Neural cell (in vitro differentiated cells): ENCODE data around the gene WFDC5.

ENCODE experiments used
- CTCF ChIP-seq: fragments of 450-650 bp; IDR thresholded peaks from 2 replicates; pipeline ENCODE4 v1.5.1; 2014; ENCODE audit warnings: antibody characterized with exemption, mild to moderate bottlenecking, moderate library complexity; ENCODE audit not compliant: poor library complexity, severe bottlenecking
- EZH2 ChIP-seq: fragments of 200-600, 300-800 bp; shearing (Covaris generic), sonication (generic); IDR thresholded peaks from 2 replicates; pipeline ENCODE4 v1.6.1; 2014; ENCODE audit warnings: antibody characterized with exemption, low read length, borderline replicate concordance, mild to moderate bottlenecking; ENCODE audit not compliant: insufficient read depth, poor library complexity, severe bottlenecking
- POLR2AphosphoS5 ChIP-seq: IDR thresholded peaks from 2 replicates; pipeline ENCODE4 v1.6.1; 2012

- TF ChIP-seq CTCF (no peak), EZH2 (no peak), POLR2AphosphoS5 (no peak)
These were observed 17.4 kb downstream of the WFDC5 start for GRCh38 chr20:45097485-45098102.
